Measurements from ENCODE around the gene CRBN.

The CRBN gene

DNA sequence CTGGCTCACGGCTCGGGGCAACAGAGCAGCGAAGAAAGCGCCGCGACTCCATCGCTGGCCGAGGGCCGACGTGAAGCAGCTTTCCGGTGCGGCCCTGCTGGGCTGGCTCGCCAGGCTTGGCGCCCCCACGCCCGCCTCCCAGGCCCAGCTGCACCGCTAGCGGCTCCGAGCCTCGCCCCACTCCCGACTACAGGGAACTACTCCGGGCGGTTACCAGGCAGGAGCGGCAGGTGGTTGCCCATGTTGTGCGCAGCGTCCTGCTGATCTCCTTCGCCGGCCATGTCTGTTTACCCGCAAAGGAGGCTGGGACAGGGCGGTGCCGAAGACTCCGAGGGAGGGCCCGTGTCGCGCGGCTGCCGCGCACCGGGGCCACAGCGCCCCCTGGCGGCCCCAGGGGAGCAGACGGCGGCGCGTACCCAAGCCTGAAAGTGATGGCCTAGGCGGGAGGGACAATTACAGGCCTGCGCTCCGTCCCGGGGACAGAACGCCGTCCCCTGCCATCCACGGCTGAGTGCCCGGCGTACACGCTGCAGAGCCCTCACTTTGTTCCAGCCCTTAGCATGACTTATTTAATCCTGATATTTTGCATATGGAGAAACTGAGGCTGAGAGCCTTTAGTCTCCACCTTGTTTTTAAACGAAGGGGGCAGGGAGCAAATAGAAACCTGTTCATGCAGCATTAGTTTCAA lies at the start of gene CRBN:
Gene CRBN (minus strand): TSS at position 285 of the 688 bp plus-strand sequence. CDS start 4 bp downstream, at position 281.
- peak; percentile 96 for DNase-seq (ENCODE audit: low spot score)
- TF ChIP-seq, protein P1, sequence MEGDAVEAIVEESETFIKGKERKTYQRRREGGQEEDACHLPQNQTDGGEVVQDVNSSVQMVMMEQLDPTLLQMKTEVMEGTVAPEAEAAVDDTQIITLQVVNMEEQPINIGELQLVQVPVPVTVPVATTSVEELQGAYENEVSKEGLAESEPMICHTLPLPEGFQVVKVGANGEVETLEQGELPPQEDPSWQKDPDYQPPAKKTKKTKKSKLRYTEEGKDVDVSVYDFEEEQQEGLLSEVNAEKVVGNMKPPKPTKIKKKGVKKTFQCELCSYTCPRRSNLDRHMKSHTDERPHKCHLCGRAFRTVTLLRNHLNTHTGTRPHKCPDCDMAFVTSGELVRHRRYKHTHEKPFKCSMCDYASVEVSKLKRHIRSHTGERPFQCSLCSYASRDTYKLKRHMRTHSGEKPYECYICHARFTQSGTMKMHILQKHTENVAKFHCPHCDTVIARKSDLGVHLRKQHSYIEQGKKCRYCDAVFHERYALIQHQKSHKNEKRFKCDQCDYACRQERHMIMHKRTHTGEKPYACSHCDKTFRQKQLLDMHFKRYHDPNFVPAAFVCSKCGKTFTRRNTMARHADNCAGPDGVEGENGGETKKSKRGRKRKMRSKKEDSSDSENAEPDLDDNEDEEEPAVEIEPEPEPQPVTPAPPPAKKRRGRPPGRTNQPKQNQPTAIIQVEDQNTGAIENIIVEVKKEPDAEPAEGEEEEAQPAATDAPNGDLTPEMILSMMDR (IDR thresholded peaks at IDR 0.05; ENCODE audit: extremely low read depth, insufficient read depth, missing control alignments), result peak; percentile 100
- in situ Hi-C loops (cut with MboI; ENCODE audit: low pct_unique_long_range_greater_than_20kb, low sequenced_read_pairs, unreplicated experiment), result loop anchor here (25.0 kb wide), 1 partner anchor 1108 kb away; no protein-coding TSS in a partner anchor

DNA sequence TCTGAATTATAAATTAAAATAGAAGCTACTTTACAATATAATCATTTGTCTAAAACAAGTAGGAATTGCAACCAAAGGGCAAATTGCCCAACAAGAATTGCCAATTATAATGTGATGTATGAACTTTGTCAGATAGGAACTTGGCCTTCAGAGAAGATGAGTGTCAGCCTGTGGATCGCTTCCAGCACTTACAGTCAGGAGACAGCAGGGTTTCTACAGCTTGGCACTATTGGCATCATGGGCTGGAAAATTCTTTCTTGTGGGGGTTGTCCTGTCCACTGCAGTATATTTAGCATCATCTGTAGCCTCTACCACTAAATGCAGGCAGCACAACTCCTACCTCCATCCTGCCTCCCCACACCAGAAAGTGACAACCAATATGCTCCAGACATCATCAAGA lies 48.1 kb upstream of the CRBN start:
- DNase-seq (ENCODE audit: low spot score), result no peak
- in situ Hi-C loops (cut with MboI; ENCODE audit: low pct_unique_long_range_greater_than_20kb, low sequenced_read_pairs, unreplicated experiment), result no loop called here
- TF ChIP-seq, protein P1 (IDR thresholded peaks at IDR 0.05; ENCODE audit: extremely low read depth, insufficient read depth, missing control alignments), result no peak

DNA sequence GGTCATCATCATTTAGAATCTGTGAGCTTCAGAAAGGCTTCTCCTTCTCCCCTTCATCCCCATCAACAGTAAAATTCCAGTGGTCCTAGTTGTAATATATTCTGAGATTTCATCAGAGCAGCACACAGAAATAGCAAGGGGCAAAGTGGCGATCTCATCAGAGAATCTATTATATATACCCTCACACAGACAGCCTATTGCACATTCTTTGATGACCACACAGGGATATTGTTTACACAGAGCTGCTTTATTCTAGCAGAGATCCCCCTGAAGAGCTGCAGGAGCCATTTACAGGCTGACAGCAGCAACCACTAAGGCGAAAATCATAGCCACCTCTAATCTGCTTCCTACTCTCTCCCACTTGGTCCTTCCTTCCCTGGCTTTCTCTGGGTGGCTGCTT lies 42.0 kb upstream of the CRBN start:
- in situ Hi-C loops (cut with MboI; ENCODE audit: low pct_unique_long_range_greater_than_20kb, low sequenced_read_pairs, unreplicated experiment), result loop anchor here (25.0 kb wide), 1 partner anchor 791 kb away; no protein-coding TSS in a partner anchor
- DNase-seq (ENCODE audit: low spot score), result no peak
- TF ChIP-seq, protein P1 (IDR thresholded peaks at IDR 0.05; ENCODE audit: extremely low read depth, insufficient read depth, missing control alignments), result no peak

DNA sequence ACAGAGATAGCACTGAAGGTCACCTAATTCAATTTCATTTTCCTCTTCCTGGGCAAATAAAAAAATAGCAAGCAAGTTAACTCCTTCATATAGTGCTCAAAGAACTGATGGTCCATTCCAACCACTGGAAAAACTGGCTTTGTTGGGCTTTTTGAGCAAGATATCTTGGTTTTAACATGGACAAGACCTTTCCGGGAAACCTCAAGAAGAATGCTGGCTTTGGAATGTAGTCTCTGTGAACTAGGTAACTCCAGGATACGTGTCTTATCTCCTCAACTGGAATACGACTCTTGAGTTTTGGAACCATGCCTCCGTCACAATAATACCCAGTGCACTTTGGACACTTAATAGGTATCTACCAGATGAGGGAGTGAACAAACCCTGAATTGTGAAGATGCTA lies 36.9 kb upstream of the CRBN start:
- TF ChIP-seq, protein P1 (IDR thresholded peaks at IDR 0.05; ENCODE audit: extremely low read depth, insufficient read depth, missing control alignments), result no peak
- in situ Hi-C loops (cut with MboI; ENCODE audit: low pct_unique_long_range_greater_than_20kb, low sequenced_read_pairs, unreplicated experiment), result loop anchor here (25.0 kb wide), 1 partner anchor 796 kb away; no protein-coding TSS in a partner anchor
- no peak for DNase-seq (ENCODE audit: low spot score)

DNA sequence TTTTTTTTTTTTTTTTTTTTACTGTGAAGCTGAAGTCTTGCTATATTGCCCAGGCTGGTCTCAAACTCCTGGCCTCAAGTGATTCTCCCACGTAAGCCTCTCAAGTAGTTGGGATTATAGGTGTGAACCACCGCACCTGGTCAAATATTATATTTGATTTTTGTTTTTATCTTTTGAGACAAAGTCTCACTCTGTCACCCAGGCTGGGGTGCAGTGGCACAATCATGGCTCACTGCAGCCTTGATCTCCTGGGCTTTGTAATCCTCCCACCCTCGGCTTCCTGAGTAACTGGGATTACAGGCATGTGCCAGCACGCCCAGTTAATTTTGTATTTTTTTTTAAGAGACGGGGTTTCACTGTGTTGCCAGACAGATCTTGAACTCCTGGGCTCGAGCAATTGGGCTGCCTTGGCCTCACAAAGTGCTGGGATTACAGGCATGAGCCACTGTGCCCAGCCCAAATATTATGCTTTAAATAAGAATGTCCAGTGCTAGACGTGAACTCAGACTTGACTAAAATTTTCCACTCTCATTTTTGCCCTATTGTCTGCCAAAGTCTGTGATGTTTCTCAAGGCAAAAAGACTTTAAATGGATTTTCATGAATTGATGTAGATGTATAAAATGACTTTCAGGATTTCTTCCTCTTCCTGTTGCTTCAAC lies 33.4 kb upstream of the CRBN start:
- TF ChIP-seq, protein P1 (IDR thresholded peaks at IDR 0.05; ENCODE audit: extremely low read depth, insufficient read depth, missing control alignments), result no peak
- in situ Hi-C loops (cut with MboI; ENCODE audit: low pct_unique_long_range_greater_than_20kb, low sequenced_read_pairs, unreplicated experiment), result loop anchor here (25.0 kb wide), 1 partner anchor 799 kb away; no protein-coding TSS in a partner anchor
- DNase-seq (ENCODE audit: low spot score), result no peak

DNA sequence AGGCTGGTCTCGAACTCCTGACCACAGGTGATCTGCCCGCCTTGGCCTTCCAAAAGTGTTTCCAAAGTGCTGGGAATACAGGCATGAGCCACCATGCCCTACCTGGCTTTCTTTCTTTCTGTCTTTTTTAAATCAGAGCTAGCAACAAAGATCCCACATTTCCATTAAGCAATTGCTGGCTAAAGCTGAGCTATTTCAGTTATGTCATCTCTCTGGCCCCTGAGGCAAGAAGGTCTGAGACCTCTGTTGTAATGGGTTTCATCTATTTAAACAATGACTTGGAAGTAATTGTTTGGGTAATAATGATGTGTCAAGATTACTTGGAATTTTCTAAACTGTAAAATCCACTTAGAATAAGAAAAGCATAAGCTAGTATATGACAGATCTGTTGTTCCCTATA lies 30.2 kb upstream of the CRBN start:
- DNase-seq (ENCODE audit: low spot score), result no peak
- in situ Hi-C loops (cut with MboI; ENCODE audit: low pct_unique_long_range_greater_than_20kb, low sequenced_read_pairs, unreplicated experiment), result loop anchor here (25.0 kb wide), 1 partner anchor 803 kb away; no protein-coding TSS in a partner anchor
- TF ChIP-seq, protein P1 (IDR thresholded peaks at IDR 0.05; ENCODE audit: extremely low read depth, insufficient read depth, missing control alignments), result no peak

Measured in GM13977 (cell line).